H1 (cell line): ENCODE measurements around the gene OR1N1. TPM values are rescaled to one million over a fixed set of nuclear protein-coding genes. Genes with fewer than 3 reads are reported as not detected.

Experiments
- CTCF ChIA-PET: fragments of 300-600 bp; sonication (Branson Sonifier 250); formaldehyde crosslinking; loops from one replicate; lab custom pipeline; 2021; ENCODE audit not compliant: partially characterized antibody; lab: Charles Lee
- POLR2A ChIA-PET: fragments of 300-600 bp; sonication (Branson Sonifier 250); formaldehyde crosslinking; loops from one replicate; lab custom pipeline; 2021; ENCODE audit warnings: inconsistent platforms; ENCODE audit not compliant: partially characterized antibody; lab: Charles Lee
- DNase-seq, 2 experiments: peaks; one replicate each; pipeline versions ENCODE4 v3.0.0 to v3.0.0-alpha.2; 2010 to 2022; ENCODE audit warnings: low spot score in 2 of 2, low read depth in 1 of 2, mixed read lengths in 1 of 2
- FAIRE-seq: peaks from 2 replicates; lab custom pipeline; 2011; peaks lifted over from hg19 to GRCh38; lab: Jason Lieb, UNC
- H2AFZ ChIP-seq: 2 replicates; pipeline ENCODE4 v1.8.1; 2012; ENCODE audit warnings: low read length, inconsistent platforms
- H2AK5ac ChIP-seq: 2 replicates; pipeline ENCODE4 v1.6.1; 2013; ENCODE audit warnings: low read depth, low read length
- H2BK120ac ChIP-seq: replicated peaks from 2 replicates; pipeline ENCODE3; 2013; ENCODE audit warnings: low read depth, low read length, inconsistent platforms
- H2BK12ac ChIP-seq: 2 replicates; pipeline ENCODE4 v1.6.1; 2013; ENCODE audit warnings: low read depth, low read length
- H2BK15ac ChIP-seq: 2 replicates; pipeline ENCODE4 v1.6.1; 2013; ENCODE audit warnings: low read length
- H2BK20ac ChIP-seq: 2 replicates; pipeline ENCODE4 v1.6.1; 2013; ENCODE audit warnings: low read length
- H2BK5ac ChIP-seq: 2 replicates; pipeline ENCODE4 v1.6.1; 2013; ENCODE audit warnings: low read depth, low read length
- H3K14ac ChIP-seq: 2 replicates; pipeline ENCODE4 v1.6.1; 2013; ENCODE audit warnings: inconsistent platforms; ENCODE audit not compliant: insufficient read length
- H3K18ac ChIP-seq: 2 replicates; pipeline ENCODE4 v1.6.1; 2013; ENCODE audit warnings: low read length; ENCODE audit errors: extremely low read depth
- H3K23ac ChIP-seq: 2 replicates; pipeline ENCODE4 v1.6.1; 2013; ENCODE audit warnings: inconsistent platforms; ENCODE audit not compliant: insufficient read length
- H3K23me2 ChIP-seq: 2 replicates; pipeline ENCODE4 v1.6.1; 2013; ENCODE audit warnings: low read depth, low read length
- H3K27ac ChIP-seq: 2 replicates; pipeline ENCODE4 v1.6.1; 2011; ENCODE audit warnings: low read depth, low read length, inconsistent platforms
- H3K27me3 ChIP-seq, 4 experiments: replicated peaks in 1 of 4; 1 replicate in 1 of 4; 2 replicates in 3 of 4; pipeline versions ENCODE4 v1.6.1 to v1.8.1; 2011 to 2013; ENCODE audit warnings: low read length in 3 of 4, mild to moderate bottlenecking in 3 of 4, inconsistent platforms in 2 of 4, mixed read lengths in 2 of 4, moderate library complexity in 1 of 4; ENCODE audit not compliant: control insufficient read depth in 3 of 4, insufficient read depth in 3 of 4; ENCODE audit errors: extremely low read depth in 1 of 4
- H3K36me3 ChIP-seq, 4 experiments: 2 replicates each; pipeline versions ENCODE4 v1.6.1 to v1.8.1; 2011 to 2013; ENCODE audit warnings: mild to moderate bottlenecking in 4 of 4, low read length in 3 of 4, moderate library complexity in 2 of 4, control low read depth in 1 of 4, inconsistent platforms in 1 of 4; ENCODE audit not compliant: insufficient read depth in 4 of 4, control insufficient read depth in 2 of 4
- H3K4ac ChIP-seq: replicated peaks from 2 replicates; pipeline ENCODE3; 2013; ENCODE audit warnings: low read length, low read depth, mixed read lengths, inconsistent platforms; ENCODE audit not compliant: insufficient read length
- H3K4me1 ChIP-seq, 4 experiments: replicated peaks in 1 of 4; 1 replicate in 1 of 4; 2 replicates in 3 of 4; pipeline versions ENCODE4 v1.6.1 to v1.8.1; 2011 to 2013; ENCODE audit warnings: low read length in 3 of 4, inconsistent platforms in 2 of 4, mixed read lengths in 1 of 4; ENCODE audit not compliant: insufficient read depth in 4 of 4, control insufficient read depth in 3 of 4
- H3K4me2 ChIP-seq, 2 experiments: 2 replicates each; pipeline versions ENCODE4 v1.6.1 to v1.8.1; 2011 to 2013; ENCODE audit warnings: low read depth in 2 of 2, low read length in 2 of 2, control low read depth in 1 of 2, inconsistent platforms in 1 of 2, mild to moderate bottlenecking in 1 of 2; ENCODE audit not compliant: insufficient read depth in 1 of 2
- H3K4me3 ChIP-seq, 4 experiments: fragments of 200-600, 300-600 bp in 1 of 4; sonication (generic), shearing (Covaris generic), sonication (Bioruptor Twin) in 1 of 4; 2 replicates each; pipeline versions ENCODE4 v1.5.1 to v1.8.1; 2011 to 2016; ENCODE audit warnings: low read length in 4 of 4, low read depth in 3 of 4, control low read depth in 2 of 4, inconsistent platforms in 2 of 4, mild to moderate bottlenecking in 2 of 4, mixed read lengths in 1 of 4, moderate library complexity in 1 of 4; ENCODE audit not compliant: insufficient read depth in 2 of 4; ENCODE audit errors: extremely low read depth in 1 of 4
- H3K56ac ChIP-seq: replicated peaks from 2 replicates; pipeline ENCODE3; 2013; ENCODE audit warnings: low read depth, mild to moderate bottlenecking, mixed read lengths, low read length, inconsistent platforms; ENCODE audit not compliant: insufficient read length
- H3K79me1 ChIP-seq: 2 replicates; pipeline ENCODE4 v1.6.1; 2013; ENCODE audit warnings: low read depth, low read length, control low read depth
- H3K79me2 ChIP-seq, 2 experiments: 2 replicates each; pipeline versions ENCODE4 v1.6.1 to v1.8.1; 2012 to 2013; ENCODE audit warnings: low read length in 2 of 2, mild to moderate bottlenecking in 2 of 2, inconsistent platforms in 1 of 2; ENCODE audit not compliant: insufficient read depth in 2 of 2, control insufficient read depth in 1 of 2
- H3K9ac ChIP-seq, 4 experiments: replicated peaks in 1 of 4; 1 replicate in 1 of 4; 2 replicates in 3 of 4; pipeline versions ENCODE4 v1.6.1 to v1.8.1; 2011 to 2013; ENCODE audit warnings: low read depth in 3 of 4, low read length in 3 of 4, control low read depth in 2 of 4, mild to moderate bottlenecking in 2 of 4, moderate library complexity in 2 of 4, inconsistent platforms in 1 of 4; ENCODE audit errors: extremely low read depth in 1 of 4
- H3K9me3 ChIP-seq, 2 experiments: 2 replicates each; pipeline versions ENCODE4 v1.6.1 to v1.8.1; 2012 to 2013; ENCODE audit warnings: mild to moderate bottlenecking in 2 of 2, moderate library complexity in 2 of 2, control low read depth in 1 of 2, inconsistent platforms in 1 of 2, low read depth in 1 of 2, low read length in 1 of 2, mixed read lengths in 1 of 2; ENCODE audit not compliant: insufficient read depth in 2 of 2
- H4K20me1 ChIP-seq, 2 experiments: replicated peaks in 1 of 2; 2 replicates each; pipeline versions ENCODE3 to v1.8.1; 2011 to 2013; ENCODE audit warnings: inconsistent platforms in 2 of 2, low read length in 2 of 2, mild to moderate bottlenecking in 1 of 2; ENCODE audit not compliant: insufficient read depth in 2 of 2, control insufficient read depth in 1 of 2
- H4K5ac ChIP-seq: 2 replicates; pipeline ENCODE4 v1.6.1; 2013; ENCODE audit warnings: low read length, low read depth, mixed read lengths, inconsistent platforms; ENCODE audit not compliant: insufficient read length
- H4K8ac ChIP-seq: 2 replicates; pipeline ENCODE4 v1.8.0; 2013; ENCODE audit warnings: mild to moderate bottlenecking, moderate library complexity, low read length, inconsistent platforms; ENCODE audit not compliant: insufficient read depth; ENCODE audit errors: extremely low read depth
- H4K91ac ChIP-seq: replicated peaks from 2 replicates; pipeline ENCODE3; 2013; ENCODE audit warnings: low read length, mixed read lengths, inconsistent platforms; ENCODE audit not compliant: insufficient read length
- CHD1 ChIP-seq: IDR thresholded peaks from 2 replicates; pipeline ENCODE4 v1.6.1; 2012; ENCODE audit warnings: low read depth, low read length, improper control_type of control experiment
- NRF1 ChIP-seq: IDR thresholded peaks from 2 replicates; pipeline ENCODE4 v1.6.1; 2011; ENCODE audit warnings: mild to moderate bottlenecking, low read depth, low read length, improper control_type of control experiment
- SAP30 ChIP-seq: fragments of 300-600 bp; sonication (generic); IDR thresholded peaks from 2 replicates; pipeline ENCODE4 v1.7.1; 2012; ENCODE audit warnings: low read length, moderate library complexity, mild to moderate bottlenecking, inconsistent platforms; ENCODE audit not compliant: insufficient read depth, insufficient replicate concordance
- SIRT6 ChIP-seq: IDR thresholded peaks from one replicate; pipeline ENCODE4 v1.7.1; 2012; ENCODE audit warnings: low read length, inconsistent platforms
- SP1 ChIP-seq: IDR thresholded peaks from 2 replicates; pipeline ENCODE4 v1.6.1; 2011; ENCODE audit warnings: low read depth, low read length
- SP4 ChIP-seq: IDR thresholded peaks from 2 replicates; pipeline ENCODE4 v1.6.1; 2012; ENCODE audit warnings: low read length, inconsistent platforms
- SRF ChIP-seq: IDR thresholded peaks from 2 replicates; pipeline ENCODE4 v1.6.1; 2011; ENCODE audit warnings: mild to moderate bottlenecking, low read depth, low read length, moderate library complexity
- TBP ChIP-seq: IDR thresholded peaks from 2 replicates; pipeline ENCODE4 v1.6.1; 2011; ENCODE audit warnings: low read depth, low read length, improper control_type of control experiment
- ZNF274 ChIP-seq: IDR thresholded peaks from 2 replicates; pipeline ENCODE4 v1.7.0; 2012; ENCODE audit warnings: low read length, borderline replicate concordance; ENCODE audit errors: extremely low read depth
- WGBS, 2 experiments: shearing (Covaris generic) in 1 of 2; methylation state at CpG; one replicate each; pipeline versions ENCODE4 v1.1.6 to v1.1.7; 2013 to 2015; ENCODE audit warnings: low lambda C conversion rate in 2 of 2, mixed read lengths in 2 of 2, inconsistent platforms in 1 of 2, low coverage in 1 of 2, missing lambda C conversion rate in 1 of 2; ENCODE audit not compliant: insufficient replicate concordance in 2 of 2, insufficient coverage in 1 of 2, insufficient read length in 1 of 2; ENCODE audit errors: extremely low coverage in 1 of 2, missing lambda C conversion rate in 1 of 2; 5-methylcytosine and 5-hydroxymethylcytosine counted together
- long read RNA-seq, 2 experiments: library from RNA in 1 of 2; library from capped mRNA in 1 of 2; stranded (forward); transcript quantifications; one replicate each; pipeline ENCODE4 v2.0.0, GENCODE V29; 2021; ENCODE audit warnings: inconsistent platforms in 1 of 2
- polyA minus RNA-seq, 3 experiments: library from RNA; depleted of rRNA, polyadenylated mRNA; stranded (reverse); fragments of >200 nt; gene quantifications; 1 replicate in 2 of 3; 2 replicates in 1 of 3; pipeline ENCODE4 v1.2.3, GENCODE V29; 2011
- polyA plus RNA-seq, 7 experiments: library from polyadenylated mRNA; depleted of rRNA in 3 of 7; stranded (reverse) in 5 of 7; unstranded in 2 of 7; fragments of >200 nt in 5 of 7; fragments of 200-250 nt in 2 of 7; gene quantifications; 1 replicate in 5 of 7; 2 replicates in 1 of 7; 4 replicates in 1 of 7; pipeline versions ENCODE4 v1.2.1 to v1.2.3, GENCODE V29; 2011 to 2013; ENCODE audit warnings: missing spikeins in 2 of 7, mixed read lengths in 2 of 7
- total RNA-seq: library from RNA; stranded (reverse); fragmentation: NEBNext Ultra II Directional; extraction: Animal tissue kit (Norgen Biotek cat#: 25700); gene quantifications from 2 replicates; pipeline ENCODE4 v1.2.1, GENCODE V29; 2021
- TF ChIP-seq, protein P1 (sequence below): IDR thresholded peaks from 2 replicates; pipeline ENCODE4 v1.6.1; 2012; ENCODE audit warnings: inconsistent platforms
- TF ChIP-seq, protein P2 (sequence below): IDR thresholded peaks from 2 replicates; pipeline ENCODE4 v1.6.1; 2011; ENCODE audit warnings: low read depth, mild to moderate bottlenecking, low read length; ENCODE audit not compliant: insufficient read depth

Gene OR1N1, protein sequence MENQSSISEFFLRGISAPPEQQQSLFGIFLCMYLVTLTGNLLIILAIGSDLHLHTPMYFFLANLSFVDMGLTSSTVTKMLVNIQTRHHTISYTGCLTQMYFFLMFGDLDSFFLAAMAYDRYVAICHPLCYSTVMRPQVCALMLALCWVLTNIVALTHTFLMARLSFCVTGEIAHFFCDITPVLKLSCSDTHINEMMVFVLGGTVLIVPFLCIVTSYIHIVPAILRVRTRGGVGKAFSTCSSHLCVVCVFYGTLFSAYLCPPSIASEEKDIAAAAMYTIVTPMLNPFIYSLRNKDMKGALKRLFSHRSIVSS
- total RNA-seq, result not detected in 2 replicates
- not detected in 2 replicates for polyA plus RNA-seq (2011; rRNA removed)
- not detected for polyA plus RNA-seq (2011; cell fraction: cytosol; rRNA removed)
- polyA plus RNA-seq (2011; cell fraction: nucleus; rRNA removed), result not detected
- not detected in 4 replicates for polyA plus RNA-seq (2012, experiment 1 of 2)
- polyA plus RNA-seq (2012, experiment 2 of 2), result not detected
- not detected for polyA plus RNA-seq (2013, experiment 1 of 2)
- not detected for polyA plus RNA-seq (2013, experiment 2 of 2)
- not detected in 2 replicates for polyA minus RNA-seq (2011; rRNA and poly(A)+ RNA removed)
- not detected for polyA minus RNA-seq (2011; cell fraction: cytosol; rRNA and poly(A)+ RNA removed)
- not detected for polyA minus RNA-seq (2011; cell fraction: nucleus; rRNA and poly(A)+ RNA removed)
- long read RNA-seq, experiment 1, result 0 reads
- long read RNA-seq, experiment 2, result 0 reads

DNA sequence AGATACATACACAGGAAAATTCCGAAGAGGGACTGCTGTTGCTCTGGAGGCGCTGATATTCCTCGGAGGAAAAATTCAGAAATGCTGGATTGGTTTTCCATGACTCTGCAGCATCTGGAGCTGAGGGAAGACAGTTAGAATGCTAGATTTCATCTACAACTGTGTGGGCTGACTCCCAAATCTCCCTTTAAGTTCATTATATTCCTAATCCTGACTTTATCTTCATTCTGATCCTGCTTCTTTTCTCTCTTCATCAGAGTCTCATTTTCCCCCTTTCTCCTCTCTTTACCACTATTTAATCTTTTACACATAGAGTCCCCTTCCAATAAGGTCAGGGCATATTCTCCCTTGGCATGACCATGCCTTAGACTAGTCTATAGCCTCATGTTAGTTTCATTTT is at the start of gene OR1N1:
Gene OR1N1 (minus strand): TSS at position 101 of the 400 bp plus-strand sequence. CDS start 0 bp downstream, at position 101.
- no peaks in the 10 kb centered on the region for H3K27me3 ChIP-seq
- CTCF ChIA-PET, result no interaction called here
- TF ChIP-seq SAP30, result no peak
- no peak for TF ChIP-seq SRF
- TF ChIP-seq, protein P1, sequence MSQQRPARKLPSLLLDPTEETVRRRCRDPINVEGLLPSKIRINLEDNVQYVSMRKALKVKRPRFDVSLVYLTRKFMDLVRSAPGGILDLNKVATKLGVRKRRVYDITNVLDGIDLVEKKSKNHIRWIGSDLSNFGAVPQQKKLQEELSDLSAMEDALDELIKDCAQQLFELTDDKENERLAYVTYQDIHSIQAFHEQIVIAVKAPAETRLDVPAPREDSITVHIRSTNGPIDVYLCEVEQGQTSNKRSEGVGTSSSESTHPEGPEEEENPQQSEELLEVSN, result no peak
- TF ChIP-seq SP4, result no peak
- TF ChIP-seq, protein P2, sequence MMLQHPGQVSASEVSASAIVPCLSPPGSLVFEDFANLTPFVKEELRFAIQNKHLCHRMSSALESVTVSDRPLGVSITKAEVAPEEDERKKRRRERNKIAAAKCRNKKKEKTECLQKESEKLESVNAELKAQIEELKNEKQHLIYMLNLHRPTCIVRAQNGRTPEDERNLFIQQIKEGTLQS, result no peak
- TF ChIP-seq NRF1, result no peak
- no peak for TF ChIP-seq CHD1
- no peak for TF ChIP-seq ZNF274
- no peak for TF ChIP-seq SP1
- TF ChIP-seq SIRT6, result no peak
- no peak for TF ChIP-seq TBP

More for the DNA sequence above, at the start of gene OR1N1:
- Histone ChIP-seq H2BK120ac (no peak within 1 kb of the TSS), H3K36me3 (no peaks in the 10 kb centered on the region; a peak in 1 of 8 replicates), H3K79me2 (no peaks in the 10 kb centered on the region), H4K8ac (no peak within 1 kb of the TSS), H2AK5ac (no peak within 1 kb of the TSS), H4K5ac (no peak within 1 kb of the TSS), H3K79me1 (no peaks in the 10 kb centered on the region), H3K9ac (no peak within 1 kb of the TSS), H2BK15ac (no peak within 1 kb of the TSS), H3K14ac (no peak within 1 kb of the TSS), H3K23ac (no peak within 1 kb of the TSS), H4K91ac (no peak within 1 kb of the TSS), H2AFZ (no peak within 1 kb of the TSS), H3K4me3 (no peak within 1 kb of the TSS), H2BK5ac (no peak within 1 kb of the TSS), H4K20me1 (no peaks in the 10 kb centered on the region), H3K4me1 (no peaks in the 10 kb centered on the region), H3K18ac (no peak within 1 kb of the TSS), H2BK20ac (no peak within 1 kb of the TSS), H2BK12ac (no peak within 1 kb of the TSS), H3K23me2 (no peaks in the 10 kb centered on the region; the same call in 1 of the 2 replicates), H3K4ac (no peak within 1 kb of the TSS), H3K27ac (no peak within 1 kb of the TSS), H3K4me2 (no peak within 1 kb of the TSS), H3K56ac (no peak within 1 kb of the TSS), H3K9me3 (peaks cover 72 to 75% of the 10 kb centered on the region in 2 experiments)
- 88% methylated on average over 3 of the region's 3 CpGs; no CpG with 5 or more reads in 1 of the 2 experiments for WGBS, 2 experiments
- FAIRE-seq (no peak), DNase-seq (no peak)
- POLR2A ChIA-PET, result no interaction called here
